NCI-H510A treated with DMSO at 0.1 percent for 48 hours (cell line): ENCODE data around the gene PARD6A.

ENCODE experiments used
- DNase-seq: peaks from one replicate; lab custom pipeline; 2025; lab: John Stamatoyannopoulos, UW

The PARD6A gene

GRCh38 chr16:67660564-67661028 is at the start of gene PARD6A:
PARD6A (plus strand) TSS chr16:67660960; CDS start chr16:67661039, 79 bp downstream.
- DNase-seq, result peak; percentile 81

- no peak for DNase-seq
These were observed 47.0 kb upstream of the PARD6A start for GRCh38 chr16:67613808-67614207.

GRCh38 chr16:67628216-67628615 is 32.5 kb upstream of the PARD6A start:
- no peak for DNase-seq

GRCh38 chr16:67632415-67633172 is 28.2 kb upstream of the PARD6A start:
- DNase-seq, result no peak

DNA sequence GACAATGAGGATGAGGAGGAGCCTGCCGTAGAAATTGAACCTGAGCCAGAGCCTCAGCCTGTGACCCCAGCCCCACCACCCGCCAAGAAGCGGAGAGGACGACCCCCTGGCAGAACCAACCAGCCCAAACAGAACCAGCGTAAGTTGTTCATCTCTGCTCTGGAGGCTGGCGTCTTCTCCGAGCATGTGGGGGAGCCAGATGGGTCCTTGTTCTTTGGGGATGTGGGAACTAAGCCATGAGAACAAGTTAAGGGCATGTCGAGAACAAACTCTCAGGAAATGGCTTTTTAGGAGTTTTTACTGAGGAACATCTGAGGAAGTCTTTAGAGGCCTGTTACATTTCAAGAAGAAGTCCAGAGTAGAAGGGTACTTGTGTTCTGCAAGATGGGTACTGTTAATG is 24.0 kb upstream of the PARD6A start:
- no peak for DNase-seq

DNA sequence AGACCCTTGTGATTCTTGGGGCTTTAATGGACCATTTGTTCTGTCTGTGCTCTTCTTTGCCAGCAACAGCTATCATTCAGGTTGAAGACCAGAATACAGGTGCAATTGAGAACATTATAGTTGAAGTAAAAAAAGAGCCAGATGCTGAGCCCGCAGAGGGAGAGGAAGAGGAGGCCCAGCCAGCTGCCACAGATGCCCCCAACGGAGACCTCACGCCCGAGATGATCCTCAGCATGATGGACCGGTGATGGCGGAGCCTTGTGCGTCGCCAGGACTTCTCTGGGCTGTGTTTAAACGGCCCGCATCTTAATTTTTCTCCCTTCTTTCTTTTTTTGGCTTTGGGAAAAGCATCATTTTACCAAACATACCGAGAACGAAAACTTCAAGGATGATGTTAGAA is 23.1 kb upstream of the PARD6A start:
- DNase-seq, result no peak

- DNase-seq, result no peak
These were observed 18.7 kb upstream of the PARD6A start for GRCh38 chr16:67641779-67642708.

GRCh38 chr16:67644038-67644437 is 16.7 kb upstream of the PARD6A start:
- DNase-seq, result no peak

DNA sequence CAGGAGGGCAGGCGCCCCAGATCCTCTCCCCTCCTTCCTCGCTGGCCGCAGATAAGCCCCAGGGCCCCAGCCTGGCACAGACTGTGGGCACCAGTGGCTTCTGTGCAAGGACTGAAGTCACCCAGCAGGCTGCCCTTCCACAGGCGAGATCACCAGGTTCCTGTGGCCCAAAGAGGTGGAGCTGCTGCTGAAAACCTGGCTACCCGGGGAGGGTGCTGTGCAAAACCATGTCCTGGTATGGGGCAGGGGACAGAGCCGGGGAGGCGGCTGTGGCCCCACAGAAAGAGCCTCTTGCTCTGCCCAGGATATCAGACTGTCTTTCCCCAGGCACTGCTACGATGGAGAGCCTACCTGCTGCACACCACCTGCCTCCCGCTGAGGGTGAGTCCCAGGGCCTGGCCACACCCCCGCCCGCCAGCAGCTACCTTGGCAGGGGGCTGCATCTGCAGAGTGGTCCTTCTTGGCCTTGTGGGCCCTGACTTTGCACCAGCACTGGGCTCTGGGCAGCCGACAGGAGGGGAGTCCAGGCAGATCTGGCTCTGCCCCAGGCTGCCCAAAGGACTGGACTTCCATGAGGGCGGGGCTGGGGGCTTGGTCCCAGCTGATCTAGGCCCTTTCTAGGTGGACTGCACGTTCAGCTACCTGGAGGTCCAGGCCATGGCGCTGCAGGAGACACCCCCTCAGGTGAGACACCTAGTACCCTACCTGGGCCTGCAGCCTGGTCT is 15.2 kb upstream of the PARD6A start:
- DNase-seq, result peak; percentile 50

GRCh38 chr16:67647111-67647651 is 13.6 kb upstream of the PARD6A start:
- no peak for DNase-seq

DNA sequence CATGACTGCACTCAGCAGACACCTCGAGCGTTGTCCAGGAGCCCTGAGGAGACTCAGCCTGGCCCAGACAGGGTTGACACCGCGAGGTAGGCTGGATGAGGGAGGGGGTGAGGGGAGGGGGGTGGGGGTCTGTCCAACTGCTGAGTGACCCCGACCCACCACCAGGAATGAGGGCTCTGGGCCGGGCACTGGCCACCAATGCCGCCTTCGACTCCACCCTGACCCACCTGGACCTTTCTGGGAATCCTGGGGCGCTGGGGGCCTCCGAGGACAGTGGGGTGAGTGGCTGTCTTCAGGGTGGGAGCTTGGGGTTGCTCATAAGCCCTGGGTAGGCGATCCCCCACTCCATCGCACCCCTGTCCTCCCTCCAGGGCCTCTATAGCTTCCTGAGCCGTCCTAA is 13.1 kb upstream of the PARD6A start:
- DNase-seq, result no peak

GRCh38 chr16:67648088-67648763 is 12.5 kb upstream of the PARD6A start:
- DNase-seq, result no peak

- DNase-seq, result no peak
These were observed 11.9 kb upstream of the PARD6A start for GRCh38 chr16:67648764-67649407.

- no peak for DNase-seq
These were observed 11.2 kb upstream of the PARD6A start for GRCh38 chr16:67649494-67649931.

GRCh38 chr16:67650023-67650422 is 10.7 kb upstream of the PARD6A start:
- DNase-seq, result no peak

GRCh38 chr16:67651039-67651438 is 9.7 kb upstream of the PARD6A start:
- DNase-seq, result no peak

DNA sequence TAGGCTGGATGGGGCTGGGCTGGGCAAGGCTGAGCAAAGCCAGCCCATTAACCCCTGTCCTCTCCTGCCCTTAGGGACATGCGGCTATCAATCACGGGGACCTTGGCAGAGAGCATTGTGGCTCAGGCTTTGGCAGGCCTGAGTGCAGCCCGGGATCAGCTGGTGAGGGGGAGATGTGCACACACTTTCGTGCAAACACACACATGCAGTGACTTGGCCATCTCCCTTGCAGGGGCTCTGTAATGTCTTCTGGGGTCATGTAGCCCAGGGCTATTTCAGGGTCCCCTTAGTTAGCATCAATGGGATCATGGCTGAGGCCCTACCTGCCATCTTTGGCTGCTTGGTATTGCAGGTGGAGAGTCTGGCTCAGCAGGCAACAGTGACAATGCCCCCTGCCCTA is 8.9 kb upstream of the PARD6A start:
- DNase-seq, result no peak

- no peak for DNase-seq
These were observed 8.1 kb upstream of the PARD6A start for GRCh38 chr16:67652578-67653127.

- no peak for DNase-seq
These were observed 7.5 kb upstream of the PARD6A start for GRCh38 chr16:67653128-67653788.
